ENCODE measurements around the gene AKAP6.

Gene AKAP6

DNA sequence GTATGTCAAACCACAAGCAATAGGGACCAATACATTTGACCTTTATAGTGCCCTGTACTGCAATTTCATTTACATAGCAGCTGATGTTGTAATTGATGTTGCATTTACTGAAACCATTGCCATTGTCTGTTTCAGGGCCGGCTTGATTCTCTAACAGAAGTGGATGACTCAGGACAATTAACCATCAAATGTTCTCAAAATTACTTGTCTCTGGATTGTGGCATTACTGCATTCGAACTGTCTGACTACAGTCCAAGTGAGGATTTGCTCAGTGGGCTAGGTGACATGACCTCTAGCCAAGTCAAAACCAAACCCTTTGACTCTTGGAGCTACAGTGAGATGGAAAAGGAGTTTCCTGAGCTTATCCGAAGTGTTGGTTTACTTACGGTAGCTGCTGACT is 216.0 kb downstream of the AKAP6 start:
- TF ChIP-seq, protein P1, sequence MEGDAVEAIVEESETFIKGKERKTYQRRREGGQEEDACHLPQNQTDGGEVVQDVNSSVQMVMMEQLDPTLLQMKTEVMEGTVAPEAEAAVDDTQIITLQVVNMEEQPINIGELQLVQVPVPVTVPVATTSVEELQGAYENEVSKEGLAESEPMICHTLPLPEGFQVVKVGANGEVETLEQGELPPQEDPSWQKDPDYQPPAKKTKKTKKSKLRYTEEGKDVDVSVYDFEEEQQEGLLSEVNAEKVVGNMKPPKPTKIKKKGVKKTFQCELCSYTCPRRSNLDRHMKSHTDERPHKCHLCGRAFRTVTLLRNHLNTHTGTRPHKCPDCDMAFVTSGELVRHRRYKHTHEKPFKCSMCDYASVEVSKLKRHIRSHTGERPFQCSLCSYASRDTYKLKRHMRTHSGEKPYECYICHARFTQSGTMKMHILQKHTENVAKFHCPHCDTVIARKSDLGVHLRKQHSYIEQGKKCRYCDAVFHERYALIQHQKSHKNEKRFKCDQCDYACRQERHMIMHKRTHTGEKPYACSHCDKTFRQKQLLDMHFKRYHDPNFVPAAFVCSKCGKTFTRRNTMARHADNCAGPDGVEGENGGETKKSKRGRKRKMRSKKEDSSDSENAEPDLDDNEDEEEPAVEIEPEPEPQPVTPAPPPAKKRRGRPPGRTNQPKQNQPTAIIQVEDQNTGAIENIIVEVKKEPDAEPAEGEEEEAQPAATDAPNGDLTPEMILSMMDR (conservative IDR thresholded peaks at IDR 0.05; ENCODE audit: low read depth), result no peak
- no peak for DNase-seq (ENCODE audit: low spot score)
- ChIA-PET CTCF (no interaction called here), POLR2A (ENCODE audit: low non-redundant PET) (no interaction called here)
- no peak overlapping the region for H3K27ac ChIP-seq

DNA sequence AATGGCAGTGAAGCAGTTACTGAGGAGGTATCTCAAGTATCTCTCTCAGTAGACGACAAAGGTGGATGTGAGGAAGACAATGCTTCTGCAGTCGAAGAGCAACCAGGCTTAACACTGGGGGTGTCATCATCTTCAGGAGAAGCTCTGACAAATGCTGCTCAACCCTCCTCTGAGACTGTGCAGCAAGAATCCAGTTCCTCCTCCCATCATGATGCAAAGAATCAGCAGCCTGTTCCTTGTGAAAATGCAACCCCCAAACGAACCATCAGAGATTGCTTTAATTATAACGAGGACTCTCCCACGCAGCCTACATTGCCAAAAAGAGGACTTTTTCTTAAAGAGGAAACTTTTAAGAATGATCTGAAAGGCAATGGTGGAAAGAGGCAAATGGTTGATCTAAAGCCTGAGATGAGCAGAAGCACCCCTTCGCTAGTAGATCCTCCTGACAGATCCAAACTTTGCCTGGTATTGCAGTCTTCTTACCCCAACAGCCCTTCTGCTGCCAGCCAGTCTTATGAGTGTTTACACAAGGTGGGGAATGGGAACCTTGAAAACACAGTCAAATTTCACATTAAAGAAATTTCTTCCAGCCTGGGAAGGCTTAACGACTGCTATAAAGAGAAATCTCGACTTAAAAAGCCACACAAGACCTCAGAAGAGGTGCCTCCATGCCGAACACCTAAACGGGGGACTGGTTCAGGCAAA is 216.6 kb downstream of the AKAP6 start:
- CTCF ChIA-PET, result no interaction called here
- POLR2A ChIA-PET (ENCODE audit: low non-redundant PET), result no interaction called here
- no peak for DNase-seq (ENCODE audit: low spot score)
- no peak overlapping the region for H3K27ac ChIP-seq
- TF ChIP-seq, protein P1 (conservative IDR thresholded peaks at IDR 0.05; ENCODE audit: low read depth), result no peak

DNA sequence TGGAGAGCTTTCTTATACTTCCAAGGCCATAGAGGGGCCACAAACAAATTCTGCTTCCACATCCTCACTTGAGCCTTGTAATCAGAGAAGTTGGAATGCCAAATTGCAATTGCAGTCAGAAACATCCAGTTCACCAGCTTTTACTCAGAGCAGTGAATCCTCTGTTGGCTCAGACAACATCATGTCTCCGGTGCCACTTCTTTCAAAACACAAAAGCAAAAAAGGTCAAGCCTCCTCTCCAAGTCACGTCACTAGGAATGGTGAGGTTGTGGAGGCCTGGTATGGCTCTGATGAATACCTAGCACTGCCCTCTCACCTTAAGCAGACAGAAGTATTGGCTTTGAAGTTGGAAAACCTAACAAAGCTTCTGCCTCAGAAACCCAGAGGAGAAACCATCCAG is 217.1 kb downstream of the AKAP6 start:
- ChIA-PET CTCF (no interaction called here), POLR2A (ENCODE audit: low non-redundant PET) (no interaction called here)
- DNase-seq (ENCODE audit: low spot score), result no peak
- H3K27ac ChIP-seq, result no peak overlapping the region
- TF ChIP-seq, protein P1 (conservative IDR thresholded peaks at IDR 0.05; ENCODE audit: low read depth), result no peak

DNA sequence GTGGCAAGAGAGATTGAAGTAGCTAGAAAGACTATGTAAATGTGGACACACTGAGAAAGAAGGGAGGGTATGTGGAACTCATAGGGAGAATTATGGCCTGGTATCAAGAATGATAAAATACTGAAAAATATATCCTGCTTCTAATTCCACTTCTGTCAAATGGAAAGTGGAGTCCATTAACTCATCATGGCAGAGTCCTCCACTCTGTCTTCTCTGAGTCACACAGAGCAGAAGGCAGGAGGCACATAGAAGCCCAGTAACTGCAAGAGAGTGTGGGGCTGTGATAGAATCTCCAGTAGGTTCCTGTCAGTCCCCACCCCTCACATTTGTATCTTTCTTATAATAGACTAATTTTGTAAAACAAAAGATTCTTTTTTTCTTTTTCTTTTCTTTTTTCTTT is 223.7 kb downstream of the AKAP6 start:
- no peak for DNase-seq (ENCODE audit: low spot score)

DNA sequence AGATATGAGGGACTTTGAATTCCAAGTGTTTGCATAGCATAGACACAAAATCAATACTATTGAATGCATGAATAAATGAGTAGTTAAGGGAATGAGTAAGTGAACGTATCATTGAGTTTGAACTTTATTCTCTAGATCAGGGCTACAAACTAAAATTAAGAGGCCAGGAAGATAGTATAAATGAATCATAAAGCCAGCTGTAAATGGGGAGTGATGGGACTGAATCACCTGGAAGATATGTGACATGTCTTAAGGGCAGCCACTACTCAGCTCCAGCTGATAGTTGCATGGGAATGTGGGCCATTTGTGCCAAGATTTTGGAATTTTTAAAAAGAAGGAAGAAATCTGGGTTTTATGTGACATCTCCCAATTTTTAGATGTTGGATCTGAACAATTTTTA is 229.9 kb downstream of the AKAP6 start:
- peak; percentile 10 for DNase-seq (ENCODE audit: low spot score)
- ChIA-PET POLR2A (ENCODE audit: low non-redundant PET) (no interaction called here), CTCF (no interaction called here)
- H3K27ac ChIP-seq, result no peak overlapping the region
- TF ChIP-seq, protein P1 (conservative IDR thresholded peaks at IDR 0.05; ENCODE audit: low read depth), result no peak

More for the DNA sequence above, 223.7 kb downstream of the AKAP6 start:
- CTCF ChIA-PET, result no interaction called here
- H3K27ac ChIP-seq, result no peak overlapping the region
- POLR2A ChIA-PET (ENCODE audit: low non-redundant PET), result no interaction called here
- TF ChIP-seq, protein P1 (conservative IDR thresholded peaks at IDR 0.05; ENCODE audit: low read depth), result no peak

DNA sequence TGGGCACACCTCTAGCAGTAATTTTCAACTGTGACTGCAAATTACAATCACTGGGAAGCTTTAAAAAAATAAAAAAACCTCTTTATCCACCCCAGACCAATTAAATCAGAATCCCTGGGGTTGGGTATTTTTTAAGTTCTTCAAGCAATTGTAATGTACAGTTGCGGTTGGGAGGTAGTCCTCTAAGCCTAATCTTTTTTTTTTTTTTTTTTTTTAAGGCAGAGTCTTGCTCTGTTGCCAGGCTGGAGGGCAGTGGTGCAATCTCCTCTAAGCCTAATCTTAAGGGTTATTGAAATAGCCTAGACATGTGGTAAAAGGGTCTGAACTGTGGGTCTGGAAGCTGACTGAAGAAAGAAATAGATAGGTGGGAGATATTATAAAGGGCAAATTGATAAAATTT is 230.5 kb downstream of the AKAP6 start:
- ChIA-PET CTCF (interaction anchor here (0.6 to 1.5 kb wide), 9 partner anchors 8 to 403 kb away, joined by 3 to 9 read pairs (median 3); no protein-coding TSS in a partner anchor), POLR2A (ENCODE audit: low non-redundant PET) (no interaction called here)
- DNase-seq (ENCODE audit: low spot score), result no peak
- no peak overlapping the region for H3K27ac ChIP-seq
- TF ChIP-seq, protein P1 (conservative IDR thresholded peaks at IDR 0.05; ENCODE audit: low read depth), result no peak
